K562 (cell line): ENCODE data around the gene NR0B2. TPM values are rescaled to one million over a fixed set of nuclear protein-coding genes. Genes with fewer than 3 reads are reported as not detected.

ENCODE experiments used
- E2F4 ChIP-seq: sonication (generic); formaldehyde crosslinking; IDR thresholded peaks from 2 replicates; pipeline ENCODE4 v1.8.0; 2022; ENCODE audit warnings: mild to moderate bottlenecking, low read depth, missing genetic modification reagents
- MAFG ChIP-seq: fragments of 450-650 bp; conservative IDR thresholded peaks from 2 replicates; pipeline ENCODE4 v1.6.1; 2016; ENCODE audit warnings: missing genetic modification characterization, missing compliant biosample characterization
- PRDM10 ChIP-seq: fragments of 450-650 bp; IDR thresholded peaks from 2 replicates; pipeline ENCODE4 v1.6.1; 2018; ENCODE audit not compliant: partially characterized antibody
- ZBTB26 ChIP-seq: fragments of 450-650 bp; formaldehyde crosslinking; IDR thresholded peaks from 2 replicates; pipeline ENCODE4 v1.4.0; 2022; ENCODE audit warnings: missing genetic modification characterization
- ZNF407 ChIP-seq: fragments of 450-650 bp; IDR thresholded peaks from 2 replicates; pipeline ENCODE4 v1.6.1; 2016; ENCODE audit warnings: low read depth
- ZNF639 ChIP-seq, 2 experiments: fragments of 200-800 bp in 1 of 2; sonication (Bioruptor generic) in 1 of 2; sonication (generic) in 1 of 2; formaldehyde crosslinking in 1 of 2; IDR thresholded peaks in 1 of 2; conservative IDR thresholded peaks in 1 of 2; 2 replicates each; pipeline versions ENCODE4 v1.5.0 to v1.6.1; 2016 to 2020; ENCODE audit warnings: missing compliant biosample characterization in 1 of 2, missing genetic modification characterization in 1 of 2, missing genetic modification reagents in 1 of 2
- polyA plus RNA-seq, 8 experiments: library from polyadenylated mRNA; depleted of rRNA in 4 of 8; stranded (reverse) in 5 of 8; unstranded in 3 of 8; fragments of >200 nt; fragmentation: Nextera tagmentation in 2 of 8; fragmentation: Illumina TruSeq in 1 of 8; extraction: Ambion mirVana in 2 of 8; extraction: Trizol in 1 of 8; gene quantifications; 2 replicates each; pipeline versions ENCODE4 v1.2.1 to v1.2.3, GENCODE V29; 2011 to 2014; ENCODE audit warnings: inconsistent platforms in 1 of 8, missing spikeins in 1 of 8
- total RNA-seq, 7 experiments: library from RNA; depleted of rRNA in 6 of 7; stranded (reverse); fragments of >200 nt in 6 of 7; fragmentation: Illumina TruSeq in 2 of 7; extraction: Trizol in 2 of 7; gene quantifications; 2 replicates each; pipeline versions ENCODE4 v1.2.1 to v1.2.3, GENCODE V29; 2011 to 2021; ENCODE audit warnings: low replicate concordance in 1 of 7

The NR0B2 gene
- total and polyA plus RNA-seq, 9 of the 15 experiments (the other 6 are each of a cell fraction or from before 2014, with no cell fraction given) = not detected

GRCh38 chr1:26900001-26900814 is 13.6 kb downstream of the NR0B2 start, which contains the start of gene GPATCH3 (continued):
- TF ChIP-seq ZNF639 (CRISPR knock-in tag; conservative IDR thresholded peaks at IDR 0.05 in 1 of 2, IDR thresholded peaks at IDR 0.05 in 1 of 2) (no peak), E2F4 (CRISPR knock-in tag) (no peak), ZNF407 (no peak), PRDM10 (peak; percentile 30), ZBTB26 (CRISPR knock-in tag) (0 out of 2 replicates have a peak, but pooled peaks have one; percentile 3), MAFG (tag) (no peak)
